ENCODE data around the gene FMN1. TPM values are rescaled to one million over a fixed set of nuclear protein-coding genes. Genes with fewer than 3 reads are reported as not detected.

Gene FMN1
- total RNA-seq, 1 experiment from 2014 or later, result 2.4 TPM

DNA sequence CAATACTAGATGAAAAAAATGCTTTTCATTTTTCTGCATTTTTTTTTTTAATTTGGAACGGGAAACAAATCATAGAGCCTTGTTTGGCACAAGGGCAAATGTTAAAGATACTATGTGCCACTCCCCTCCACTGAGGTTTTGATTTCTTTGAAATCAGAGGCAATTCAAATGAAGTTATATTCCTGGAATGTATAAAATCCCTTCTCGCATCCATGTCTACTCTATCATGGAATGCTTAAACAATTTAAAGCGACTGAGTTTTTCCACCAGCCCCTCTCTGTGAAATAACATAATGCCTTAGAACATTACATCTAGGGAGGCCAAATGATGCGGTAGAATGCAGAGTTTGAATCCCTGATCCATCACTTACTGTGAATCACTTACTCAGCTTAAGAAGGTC is 69.7 kb downstream of the FMN1 start:
- H3K4me1 ChIP-seq (ENCODE audit: insufficient read depth, low read length), result peaks cover 22% of the 10 kb centered on the region
- BruUV-seq (replicated peaks), result no TSS peak
- H3K9ac ChIP-seq (ENCODE audit: low read length), result no peak overlapping the region
- no peaks in the 10 kb centered on the region for H3K27me3 ChIP-seq (ENCODE audit: low read length)
- ChIA-PET POLR2A (ENCODE audit: unreplicated experiment) (interaction anchor here (0.5 kb wide), 1 partner anchor 41 kb away, joined by 4 read pairs; no protein-coding TSS in a partner anchor), CTCF (no interaction called here)
- intact Hi-C loops (cut with micrococcal nuclease), result no loop called here
- H3K27ac ChIP-seq (ENCODE audit: low read length), result no peak overlapping the region
- no peaks in the 10 kb centered on the region for H3K9me3 ChIP-seq (ENCODE audit: low read length)
- H3F3A ChIP-seq (ENCODE audit: low read length, unreplicated experiment), result peaks cover 6% of the 10 kb centered on the region
- DNase-seq, result no peak
- H3K36me3 ChIP-seq (ENCODE audit: low read depth, low read length), result no peaks in the 10 kb centered on the region
- H3K4me2 ChIP-seq (ENCODE audit: low read length), result no peak overlapping the region
- no peaks in the 10 kb centered on the region for H3K79me2 ChIP-seq (ENCODE audit: low read length)
- no peaks in the 10 kb centered on the region for H4K20me1 ChIP-seq (ENCODE audit: low read length)
- no peak overlapping the region for H3K4me3 ChIP-seq (ENCODE audit: low read length)
- ATAC-seq, result no peak
- no peak overlapping the region for H2AFZ ChIP-seq (ENCODE audit: low read length)
- H3K9me2 ChIP-seq (replicated peaks; ENCODE audit: low read length), result no peaks in the 10 kb centered on the region
- TF ChIP-seq EZH2 (IDR thresholded peaks at IDR 0.05; ENCODE audit: low read length, unreplicated experiment) (no peak), EZH2phosphoT487 (IDR thresholded peaks at IDR 0.05; ENCODE audit: borderline replicate concordance, low read length) (no peak)
- TF ChIP-seq, protein P1, sequence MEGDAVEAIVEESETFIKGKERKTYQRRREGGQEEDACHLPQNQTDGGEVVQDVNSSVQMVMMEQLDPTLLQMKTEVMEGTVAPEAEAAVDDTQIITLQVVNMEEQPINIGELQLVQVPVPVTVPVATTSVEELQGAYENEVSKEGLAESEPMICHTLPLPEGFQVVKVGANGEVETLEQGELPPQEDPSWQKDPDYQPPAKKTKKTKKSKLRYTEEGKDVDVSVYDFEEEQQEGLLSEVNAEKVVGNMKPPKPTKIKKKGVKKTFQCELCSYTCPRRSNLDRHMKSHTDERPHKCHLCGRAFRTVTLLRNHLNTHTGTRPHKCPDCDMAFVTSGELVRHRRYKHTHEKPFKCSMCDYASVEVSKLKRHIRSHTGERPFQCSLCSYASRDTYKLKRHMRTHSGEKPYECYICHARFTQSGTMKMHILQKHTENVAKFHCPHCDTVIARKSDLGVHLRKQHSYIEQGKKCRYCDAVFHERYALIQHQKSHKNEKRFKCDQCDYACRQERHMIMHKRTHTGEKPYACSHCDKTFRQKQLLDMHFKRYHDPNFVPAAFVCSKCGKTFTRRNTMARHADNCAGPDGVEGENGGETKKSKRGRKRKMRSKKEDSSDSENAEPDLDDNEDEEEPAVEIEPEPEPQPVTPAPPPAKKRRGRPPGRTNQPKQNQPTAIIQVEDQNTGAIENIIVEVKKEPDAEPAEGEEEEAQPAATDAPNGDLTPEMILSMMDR (conservative IDR thresholded peaks at IDR 0.05; ENCODE audit: low read depth, low read length), result no peak

DNA sequence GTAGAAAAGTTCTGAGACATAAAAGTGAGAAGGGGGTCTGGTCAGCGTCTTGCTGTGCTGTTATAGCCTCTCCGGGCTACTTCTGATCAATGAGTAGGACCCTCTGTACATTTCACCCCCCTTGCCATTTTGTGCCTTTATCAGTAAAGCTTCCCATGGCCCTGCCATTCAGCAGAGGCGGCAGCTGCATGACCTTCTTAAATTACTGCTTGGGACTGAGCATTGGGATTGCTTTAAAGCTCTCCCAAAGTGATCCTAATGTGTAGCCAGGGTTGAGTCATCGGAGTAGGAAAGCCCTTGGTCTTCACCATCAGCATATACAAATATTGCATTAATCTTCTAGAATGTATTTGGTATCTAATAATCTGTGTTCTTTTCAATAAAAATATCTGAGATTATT is 70.2 kb downstream of the FMN1 start:
- ATAC-seq (no peak), DNase-seq (no peak)
- Histone ChIP-seq H3K9me3 (ENCODE audit: low read length) (no peaks in the 10 kb centered on the region), H2AFZ (ENCODE audit: low read length) (no peak overlapping the region), H3K9ac (ENCODE audit: low read length) (no peak overlapping the region), H3K27me3 (ENCODE audit: low read length) (no peaks in the 10 kb centered on the region), H3K4me1 (ENCODE audit: insufficient read depth, low read length) (peaks cover 27% of the 10 kb centered on the region), H3K4me2 (ENCODE audit: low read length) (no peak overlapping the region), H3K79me2 (ENCODE audit: low read length) (no peaks in the 10 kb centered on the region), H3K9me2 (replicated peaks; ENCODE audit: low read length) (no peaks in the 10 kb centered on the region), H4K20me1 (ENCODE audit: low read length) (no peaks in the 10 kb centered on the region), H3K36me3 (ENCODE audit: low read depth, low read length) (no peaks in the 10 kb centered on the region), H3F3A (ENCODE audit: low read length, unreplicated experiment) (peaks cover 6% of the 10 kb centered on the region), H3K4me3 (ENCODE audit: low read length) (no peak overlapping the region), H3K27ac (ENCODE audit: low read length) (no peak overlapping the region)
- POLR2A ChIA-PET (ENCODE audit: unreplicated experiment), result no interaction called here
- intact Hi-C loops (cut with micrococcal nuclease), result no loop called here
- TF ChIP-seq, protein P1 (conservative IDR thresholded peaks at IDR 0.05; ENCODE audit: low read depth, low read length), result no peak
- no peak for TF ChIP-seq EZH2 (IDR thresholded peaks at IDR 0.05; ENCODE audit: low read length, unreplicated experiment)
- no peak for TF ChIP-seq EZH2phosphoT487 (IDR thresholded peaks at IDR 0.05; ENCODE audit: borderline replicate concordance, low read length)
- CTCF ChIA-PET, result no interaction called here
- BruUV-seq (replicated peaks), result no TSS peak

DNA sequence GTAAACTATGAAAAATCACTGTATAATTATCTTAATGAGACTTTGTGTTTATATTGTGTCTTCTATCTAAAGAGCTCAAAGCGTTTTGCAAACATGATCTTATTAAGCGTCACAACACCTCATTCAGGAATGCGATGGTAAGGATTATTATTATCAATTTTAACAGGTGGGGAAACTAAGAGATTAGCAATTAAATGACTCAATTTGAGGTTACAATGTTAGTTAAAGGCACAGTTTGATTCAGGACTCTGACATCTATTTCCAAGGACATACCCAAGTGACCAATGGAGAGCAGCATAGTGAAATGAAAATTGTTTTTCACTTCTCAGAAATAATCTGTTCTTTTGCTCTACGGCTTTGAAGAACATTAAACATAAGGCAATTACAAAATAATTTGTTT is 74.6 kb downstream of the FMN1 start:
- H3K4me1 ChIP-seq (ENCODE audit: insufficient read depth, low read length), result peaks cover 21% of the 10 kb centered on the region
- no peak overlapping the region for H3K9ac ChIP-seq (ENCODE audit: low read length)
- ATAC-seq (no peak), DNase-seq (no peak)
- no peak overlapping the region for H3K4me3 ChIP-seq (ENCODE audit: low read length)
- no peaks in the 10 kb centered on the region for H3K27me3 ChIP-seq (ENCODE audit: low read length)
- H3K36me3 ChIP-seq (ENCODE audit: low read depth, low read length), result no peaks in the 10 kb centered on the region
- CTCF ChIA-PET, result no interaction called here
- no peak overlapping the region for H3K27ac ChIP-seq (ENCODE audit: low read length)
- BruUV-seq (replicated peaks), result no TSS peak
- no peaks in the 10 kb centered on the region for H3F3A ChIP-seq (ENCODE audit: low read length, unreplicated experiment)
- H3K9me3 ChIP-seq (ENCODE audit: low read length), result no peaks in the 10 kb centered on the region
- peak overlapping the region; percentile 23 for H3K4me2 ChIP-seq (ENCODE audit: low read length)
- H2AFZ ChIP-seq (ENCODE audit: low read length), result no peak overlapping the region
- H3K79me2 ChIP-seq (ENCODE audit: low read length), result no peaks in the 10 kb centered on the region
- no peaks in the 10 kb centered on the region for H3K9me2 ChIP-seq (replicated peaks; ENCODE audit: low read length)
- TF ChIP-seq EZH2 (IDR thresholded peaks at IDR 0.05; ENCODE audit: low read length, unreplicated experiment), result no peak
- no peak for TF ChIP-seq EZH2phosphoT487 (IDR thresholded peaks at IDR 0.05; ENCODE audit: borderline replicate concordance, low read length)
- TF ChIP-seq, protein P1 (conservative IDR thresholded peaks at IDR 0.05; ENCODE audit: low read depth, low read length), result no peak
- POLR2A ChIA-PET (ENCODE audit: unreplicated experiment), result no interaction called here
- intact Hi-C loops (cut with micrococcal nuclease), result no loop called here
- no peaks in the 10 kb centered on the region for H4K20me1 ChIP-seq (ENCODE audit: low read length)

Data from PC-3 (cell line).